22Rv1 (cell line): ENCODE results near the gene PARVB.

ENCODE experiments used
- CTCF ChIP-seq: fragments of 450-650 bp; IDR thresholded peaks from 2 replicates; pipeline ENCODE4 v1.5.1; 2017; ENCODE audit warnings: mild to moderate bottlenecking
- ZFX ChIP-seq: fragments of 450-650 bp; IDR thresholded peaks from 2 replicates; pipeline ENCODE4 v1.6.1; 2017; ENCODE audit warnings: antibody characterized with exemption, borderline replicate concordance

DNA sequence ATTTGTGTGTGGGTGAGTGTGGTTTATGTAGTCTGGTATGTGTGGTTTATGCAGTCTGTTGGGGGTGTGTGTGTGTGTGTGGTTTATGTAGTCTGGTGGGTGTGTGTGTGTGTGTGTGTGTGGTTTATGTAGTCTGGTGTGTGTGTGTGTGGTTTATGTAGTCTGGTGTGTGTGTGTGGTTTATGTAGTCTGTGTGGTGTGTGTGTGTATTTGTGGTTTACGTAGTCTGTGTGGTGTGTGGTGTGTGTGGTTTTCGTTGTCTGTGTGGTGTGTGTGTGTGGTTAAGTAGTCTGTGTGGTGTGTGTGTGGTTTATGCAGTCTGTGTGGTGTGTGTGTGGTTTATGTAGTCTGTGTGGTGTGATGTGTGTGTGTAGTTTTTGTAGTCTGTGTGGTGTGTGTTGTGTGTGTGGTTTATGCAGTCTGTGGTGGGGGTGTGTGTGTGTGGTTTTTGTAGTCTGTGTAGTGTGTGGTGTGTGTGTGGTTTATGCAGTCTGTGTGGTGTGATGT, 130.4 kb downstream of the PARVB start:
- TF ChIP-seq CTCF (no peak), ZFX (no peak)
